Tongue (tissue), 2 donors: ENCODE measurements around the gene RAD51B. TPM values are rescaled to one million over a fixed set of nuclear protein-coding genes. Genes with fewer than 3 reads are reported as not detected.
"Not testable (repeated sequence)": the region's sequence is repeated elsewhere in the genome, so short reads cannot be mapped to it uniquely, and the experiment has no call there.

Source experiments
- DNase-seq: peaks from one replicate; pipeline ENCODE4 v3.0.0-alpha.2; 2015
- total RNA-seq: library from RNA; depleted of rRNA; stranded (reverse); fragments of >200 nt; gene quantifications from one replicate; pipeline ENCODE4 v1.2.3, GENCODE V29; 2014

RAD51B gene
- total RNA-seq, 1 donor from 2014 or later = 37.8 TPM

- DNase-seq = no peak
These were observed 837.9 kb downstream of the RAD51B start for GRCh38 chr14:68657300-68658028.

GRCh38 chr14:68658029-68658509 is 838.5 kb downstream of the RAD51B start:
- no peak for DNase-seq

GRCh38 chr14:68658943-68659931 is 839.7 kb downstream of the RAD51B start:
- DNase-seq = peak; percentile 90

- no peak for DNase-seq
These were observed 840.9 kb downstream of the RAD51B start for GRCh38 chr14:68660495-68660894.

- no peak for DNase-seq
These were observed 841.9 kb downstream of the RAD51B start for GRCh38 chr14:68661226-68662225.

- DNase-seq = peak; percentile 93
These were observed 842.8 kb downstream of the RAD51B start for GRCh38 chr14:68662392-68662791.

GRCh38 chr14:68662826-68663225 is 843.2 kb downstream of the RAD51B start:
- DNase-seq = not testable (repeated sequence)

GRCh38 chr14:68663385-68664076 is 844.0 kb downstream of the RAD51B start:
- no peak for DNase-seq

- no peak for DNase-seq
These were observed 844.7 kb downstream of the RAD51B start for GRCh38 chr14:68664225-68664681.

GRCh38 chr14:68665131-68665530 is 845.6 kb downstream of the RAD51B start:
- DNase-seq = no peak

- peak; percentile 62 for DNase-seq
These were observed 846.2 kb downstream of the RAD51B start for GRCh38 chr14:68665792-68666204.

- no peak for DNase-seq
These were observed 846.7 kb downstream of the RAD51B start for GRCh38 chr14:68666236-68666635.

- DNase-seq = no peak
These were observed 847.3 kb downstream of the RAD51B start for GRCh38 chr14:68666899-68667298.

- no peak for DNase-seq
These were observed 847.8 kb downstream of the RAD51B start for GRCh38 chr14:68667313-68667791.

GRCh38 chr14:68668028-68668427 is 848.4 kb downstream of the RAD51B start:
- DNase-seq = no peak

- DNase-seq = no peak
These were observed 849.0 kb downstream of the RAD51B start for GRCh38 chr14:68668531-68668930.

- peak; percentile 56 for DNase-seq
These were observed 849.5 kb downstream of the RAD51B start for GRCh38 chr14:68669111-68669511.

GRCh38 chr14:68669603-68670358 is 850.2 kb downstream of the RAD51B start:
- peak; percentile 91 for DNase-seq

- DNase-seq = no peak
These were observed 850.8 kb downstream of the RAD51B start for GRCh38 chr14:68670359-68670715.

- no peak for DNase-seq
These were observed 852.3 kb downstream of the RAD51B start for GRCh38 chr14:68671909-68672308.
